ENCODE data around the gene PCDHB16. TPM values are rescaled to one million over a fixed set of nuclear protein-coding genes. Genes with fewer than 3 reads are reported as not detected.
"Not testable (repeated sequence)": the region's sequence is repeated elsewhere in the genome, so short reads cannot be mapped to it uniquely, and the experiment has no call there.

The PCDHB16 gene
- total RNA-seq (1 to 10 TPM in 9 of 10 donors, under 1 TPM in 1; 0.98 to 3.7 (median 2.1) TPM), polyA plus RNA-seq (1 to 10 TPM in 1 of 2 donors, under 1 TPM in 1; 0.62 to 1.4 TPM)
- long read RNA-seq, donor 1, full-length matches to known transcripts = 2 of 2 reads
- long read RNA-seq, donor 1, partial matches to known transcripts = 0 of 2 reads
- long read RNA-seq, donor 1, other reads (novel, unspliced or antisense) = 0 of 2 reads
- long read RNA-seq, donor 2, full-length matches to known transcripts = 3 of 3 reads
- long read RNA-seq, donor 2, partial matches to known transcripts = 0 of 3 reads
- long read RNA-seq, donor 2, other reads (novel, unspliced or antisense) = 0 of 3 reads
- long read RNA-seq, donor 3, full-length matches to known transcripts = 3 of 3 reads
- long read RNA-seq, donor 3, partial matches to known transcripts = 0 of 3 reads
- long read RNA-seq, donor 3, other reads (novel, unspliced or antisense) = 0 of 3 reads

GRCh38 chr5:141182248-141182647, at the start of gene PCDHB16:
Gene PCDHB16 (plus strand): TSS chr5:141182387. CDS start chr5:141182560, 173 bp downstream.
- peaks cover 0 to 16% (median 0%) of the 10 kb centered on the region in 9 donors for H3K36me3 ChIP-seq
- peaks cover 0 to 86% (median 21%) of the 10 kb centered on the region in 11 donors for H3K9me3 ChIP-seq
- DNase-seq (peak; percentile 38 to 69), ATAC-seq (peak in 4 of 8 donors; percentile 67 to 93 (median 76))
- peaks cover 0 to 54% (median 41%) of the 10 kb centered on the region in 7 donors for H3K27me3 ChIP-seq
- intact Hi-C loops (cut with DNase I) = loop anchor here in 3 of 10 donors (5.0 to 10.0 kb wide), 2 partner anchors 380 to 383 kb away; no protein-coding TSS in a partner anchor
- H3K27ac ChIP-seq = peak within 1 kb of the TSS in 5 of 10 donors; percentile 24 to 79 (median 68)
- peak in 8 of 9 donors; percentile 9 to 65 (median 43) for TF ChIP-seq CTCF (IDR thresholded peaks at IDR 0.05)
- 12 to 14% methylated on average over 13 of the region's 13 CpGs for WGBS, 2 donors
- H3K4me3 ChIP-seq = peak within 1 kb of the TSS; percentile 14 to 58 (median 20)
- no peaks in the 10 kb centered on the region for H3K4me1 ChIP-seq

GRCh38 chr5:141135030-141135717, 47.0 kb upstream of the PCDHB16 start, which contains the start of gene PCDHB5:
Gene PCDHB5 (plus strand): TSS chr5:141135206. CDS start chr5:141135435, 229 bp downstream.
- WGBS, 2 donors = 13 to 19% methylated on average over 22 of the region's 22 CpGs
- TF ChIP-seq CTCF (IDR thresholded peaks at IDR 0.05) = peak in 7 of 9 donors; percentile 38 to 68 (median 51)
- DNase-seq (peak in 1 of 2 donors; percentile 31), ATAC-seq (peak in 6 of 8 donors; percentile 25 to 89 (median 53))
- peak within 1 kb of the TSS in 3 of 10 donors; percentile 39 to 63 (median 41) for H3K27ac ChIP-seq
- peak within 1 kb of the TSS; percentile 17 to 60 (median 44) for H3K4me3 ChIP-seq
- peaks cover 0 to 98% (median 48%) of the 10 kb centered on the region in 11 donors for H3K9me3 ChIP-seq
- no peaks in the 10 kb centered on the region for H3K36me3 ChIP-seq
- peaks cover 0 to 6% (median 0%) of the 10 kb centered on the region in 7 donors for H3K27me3 ChIP-seq
- intact Hi-C loops (cut with DNase I) = no loop called here
- no peaks in the 10 kb centered on the region for H3K4me1 ChIP-seq

- 35 to 39% methylated on average over 19 of the region's 19 CpGs for WGBS, 2 donors
- DNase-seq = no peak
- H3K4me1 ChIP-seq = no peaks in the 10 kb centered on the region
- H3K9me3 ChIP-seq = peaks cover 0 to 98% (median 48%) of the 10 kb centered on the region in 11 donors
- peak in 1 of 8 donors; percentile 42 for ATAC-seq
- H3K36me3 ChIP-seq = no peaks in the 10 kb centered on the region
- no peak overlapping the region for H3K27ac ChIP-seq
- intact Hi-C loops (cut with DNase I) = no loop called here
- TF ChIP-seq CTCF (IDR thresholded peaks at IDR 0.05) = no peak
- H3K27me3 ChIP-seq = peaks cover 0 to 6% (median 0%) of the 10 kb centered on the region in 7 donors
- H3K4me3 ChIP-seq = peak overlapping the region; percentile 17 to 60 (median 44)
These were observed 46.4 kb upstream of the PCDHB16 start for GRCh38 chr5:141135718-141136266.

- H3K36me3 ChIP-seq; H3K27ac ChIP-seq; DNase-seq; intact Hi-C loops (cut with DNase I); ATAC-seq; H3K4me3 ChIP-seq; H3K4me1 ChIP-seq; H3K27me3 ChIP-seq: not testable (repeated sequence)
- WGBS, 2 donors = 43 to 48% methylated on average over 27 to 33 of the region's 34 CpGs
- peaks cover 0 to 100% (median 48%) of the 10 kb centered on the region in 11 donors for H3K9me3 ChIP-seq
These were observed 44.8 kb upstream of the PCDHB16 start for GRCh38 chr5:141137346-141137745.

All from heart right ventricle (tissue), 16 donors.